Subcutaneous adipose tissue (tissue), 4 donors: Measurements from ENCODE around the gene GLIPR1L1. TPM values are rescaled to one million over a fixed set of nuclear protein-coding genes. Genes with fewer than 3 reads are reported as not detected.

ENCODE experiments used
- total RNA-seq, 4 donors: library from RNA; depleted of rRNA; stranded (reverse); fragments of >200 nt; gene quantifications; one replicate each; pipeline ENCODE4 v1.1.0, GENCODE V29; 2016
- TF ChIP-seq, protein P1 (sequence below): fragments of 450-650 bp; IDR thresholded peaks from one replicate; pipeline ENCODE4 v1.5.1; 2016; ENCODE audit warnings: low read depth, mild to moderate bottlenecking, control low read depth, antibody characterized with exemption, moderate library complexity

GLIPR1L1 gene
- total RNA-seq, 4 donors from 2014 or later, result not detected

DNA sequence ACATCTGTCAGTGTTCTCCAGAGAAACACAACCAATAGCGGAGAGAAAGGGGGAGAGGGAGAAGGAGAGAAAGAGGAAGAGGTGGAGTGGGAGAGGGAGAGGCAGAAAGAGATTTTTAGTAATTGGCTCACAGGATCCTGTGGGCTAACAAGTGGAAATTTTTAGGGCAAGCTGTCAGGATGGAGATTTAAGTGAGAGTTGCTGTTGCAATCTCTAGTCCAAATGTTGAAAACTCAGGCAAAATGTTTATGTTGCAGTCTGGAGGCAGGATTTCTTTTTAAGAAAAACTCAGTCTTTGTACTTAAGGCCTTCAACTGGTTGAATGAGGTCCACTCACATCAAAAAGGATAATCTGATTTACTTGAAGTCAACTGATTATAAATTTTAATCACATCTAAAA is 43.9 kb downstream of the GLIPR1L1 start:
- TF ChIP-seq, protein P1, sequence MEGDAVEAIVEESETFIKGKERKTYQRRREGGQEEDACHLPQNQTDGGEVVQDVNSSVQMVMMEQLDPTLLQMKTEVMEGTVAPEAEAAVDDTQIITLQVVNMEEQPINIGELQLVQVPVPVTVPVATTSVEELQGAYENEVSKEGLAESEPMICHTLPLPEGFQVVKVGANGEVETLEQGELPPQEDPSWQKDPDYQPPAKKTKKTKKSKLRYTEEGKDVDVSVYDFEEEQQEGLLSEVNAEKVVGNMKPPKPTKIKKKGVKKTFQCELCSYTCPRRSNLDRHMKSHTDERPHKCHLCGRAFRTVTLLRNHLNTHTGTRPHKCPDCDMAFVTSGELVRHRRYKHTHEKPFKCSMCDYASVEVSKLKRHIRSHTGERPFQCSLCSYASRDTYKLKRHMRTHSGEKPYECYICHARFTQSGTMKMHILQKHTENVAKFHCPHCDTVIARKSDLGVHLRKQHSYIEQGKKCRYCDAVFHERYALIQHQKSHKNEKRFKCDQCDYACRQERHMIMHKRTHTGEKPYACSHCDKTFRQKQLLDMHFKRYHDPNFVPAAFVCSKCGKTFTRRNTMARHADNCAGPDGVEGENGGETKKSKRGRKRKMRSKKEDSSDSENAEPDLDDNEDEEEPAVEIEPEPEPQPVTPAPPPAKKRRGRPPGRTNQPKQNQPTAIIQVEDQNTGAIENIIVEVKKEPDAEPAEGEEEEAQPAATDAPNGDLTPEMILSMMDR, result no peak

DNA sequence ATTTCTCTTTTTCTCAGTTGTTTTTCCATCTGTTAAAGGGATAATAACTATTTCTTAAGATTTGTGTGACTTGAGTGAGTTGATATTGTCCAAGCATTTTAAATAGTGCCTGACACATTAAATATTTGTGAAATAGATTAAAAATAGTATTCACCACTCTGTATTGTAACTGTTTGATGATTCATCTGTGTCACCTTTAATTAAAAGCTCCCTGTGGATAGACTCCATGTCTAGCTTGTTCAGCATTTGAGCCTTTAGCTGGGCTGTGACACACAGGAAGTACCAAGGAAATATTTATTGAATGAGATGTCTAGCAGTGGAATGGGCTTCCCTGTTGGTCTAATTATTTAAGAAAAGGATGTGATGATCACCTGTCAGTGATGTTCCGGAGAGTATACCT is 54.6 kb downstream of the GLIPR1L1 start:
- TF ChIP-seq, protein P1, result no peak

DNA sequence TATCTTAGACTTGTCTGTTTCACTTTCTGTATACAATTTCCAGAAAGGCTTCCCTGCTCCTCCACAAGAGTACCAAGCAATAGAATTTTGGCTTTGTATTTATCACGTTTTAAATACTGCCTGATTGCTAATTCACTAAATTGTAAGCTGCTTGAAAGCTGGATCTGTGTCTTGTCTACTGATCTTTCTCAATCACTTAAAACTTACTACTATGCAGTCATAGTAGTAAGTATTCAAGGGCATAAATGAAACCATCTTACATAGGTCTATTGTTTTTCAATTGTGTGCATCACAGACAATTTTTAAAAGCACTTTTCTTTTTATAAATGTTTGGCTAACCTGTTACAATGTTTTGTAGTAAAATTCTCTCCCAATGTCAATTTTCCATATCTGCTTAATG is 55.2 kb downstream of the GLIPR1L1 start:
- TF ChIP-seq, protein P1, result no peak

DNA sequence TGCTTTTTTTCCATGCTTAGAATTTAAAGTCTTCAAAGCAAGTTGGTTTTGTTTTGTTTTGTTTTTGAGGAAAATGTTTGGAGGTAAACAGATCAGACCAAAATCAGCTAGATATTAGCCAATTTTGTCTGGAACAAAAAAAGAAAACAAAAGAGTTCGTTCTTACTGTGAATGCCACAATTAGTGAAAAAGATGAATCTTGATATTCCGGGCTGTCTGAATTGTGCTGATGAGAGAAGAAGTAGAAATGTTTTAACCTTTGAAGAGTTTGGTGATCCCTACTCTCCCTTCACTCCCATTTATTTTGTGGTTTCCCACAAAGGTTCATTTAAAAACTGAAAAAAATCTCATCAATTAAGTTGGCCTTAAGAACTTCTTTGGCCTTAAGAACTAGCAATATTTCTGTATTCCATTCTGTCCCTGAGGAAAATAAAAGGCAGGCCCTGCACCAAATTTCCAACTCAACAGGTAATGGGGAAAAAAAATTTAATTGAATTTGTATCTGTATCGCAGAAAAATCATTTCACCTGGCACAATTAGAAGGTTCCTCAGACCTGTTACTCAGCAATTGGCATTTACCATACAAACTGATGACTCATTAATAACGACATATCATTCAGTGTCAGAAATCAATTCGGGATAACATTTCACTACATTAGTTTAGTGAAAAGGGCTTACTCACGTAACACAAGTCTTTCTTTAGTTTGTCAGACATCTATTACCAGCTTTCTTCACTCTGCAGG is 55.9 kb downstream of the GLIPR1L1 start:
- TF ChIP-seq, protein P1, result no peak

DNA sequence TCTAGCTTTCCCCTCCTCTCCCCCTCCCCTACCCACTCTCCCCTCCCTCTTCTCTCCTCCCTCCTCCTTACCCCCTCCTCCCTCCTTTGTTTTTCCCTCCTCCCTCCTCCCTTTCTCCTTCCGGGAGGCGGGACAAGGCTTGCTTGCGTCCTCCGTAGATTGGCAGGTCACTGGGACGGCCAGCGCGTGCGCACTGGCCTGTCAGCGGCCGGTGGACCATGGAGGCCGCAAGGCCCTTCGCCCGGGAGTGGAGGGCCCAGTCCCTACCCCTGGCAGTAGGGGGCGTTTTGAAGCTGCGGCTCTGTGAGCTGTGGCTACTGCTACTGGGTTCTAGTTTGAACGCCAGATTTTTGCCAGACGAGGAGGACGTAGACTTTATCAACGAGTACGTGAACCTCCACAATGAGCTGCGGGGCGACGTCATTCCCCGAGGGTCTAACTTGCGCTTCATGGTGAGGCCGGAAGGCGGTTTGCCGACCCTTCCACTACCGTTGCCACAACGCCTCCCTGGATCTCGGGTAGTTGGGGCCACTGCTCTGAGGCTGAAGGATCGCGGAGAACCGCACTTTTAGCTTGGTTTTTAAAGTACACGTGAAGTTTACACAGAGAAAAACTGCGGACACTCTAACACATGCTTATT is 56.5 kb downstream of the GLIPR1L1 start, which contains the start of gene GLIPR1L2:
GLIPR1L2 (plus strand) TSS at position 191 of the 640 bp plus-strand sequence; CDS start at position 219, 28 bp downstream.
- TF ChIP-seq, protein P1, result no peak

DNA sequence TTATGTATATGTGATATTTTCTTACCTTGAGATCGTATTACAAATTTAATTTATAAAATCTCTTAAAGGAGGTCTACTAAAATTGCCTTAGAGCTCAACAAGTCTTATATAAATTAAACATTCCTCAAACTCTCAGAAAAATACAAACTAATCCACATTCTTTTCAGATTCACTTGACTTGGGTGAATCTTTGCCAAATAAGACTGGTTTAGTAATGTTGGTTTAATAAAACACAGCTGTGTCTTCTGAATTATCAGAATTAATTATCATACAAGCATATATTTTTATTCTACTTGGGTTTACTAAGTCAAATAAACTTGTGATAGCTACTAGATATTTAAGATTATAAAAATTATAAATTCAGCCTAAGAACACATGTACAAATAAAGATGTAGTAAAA is 69.8 kb downstream of the GLIPR1L1 start:
- TF ChIP-seq, protein P1, result no peak

DNA sequence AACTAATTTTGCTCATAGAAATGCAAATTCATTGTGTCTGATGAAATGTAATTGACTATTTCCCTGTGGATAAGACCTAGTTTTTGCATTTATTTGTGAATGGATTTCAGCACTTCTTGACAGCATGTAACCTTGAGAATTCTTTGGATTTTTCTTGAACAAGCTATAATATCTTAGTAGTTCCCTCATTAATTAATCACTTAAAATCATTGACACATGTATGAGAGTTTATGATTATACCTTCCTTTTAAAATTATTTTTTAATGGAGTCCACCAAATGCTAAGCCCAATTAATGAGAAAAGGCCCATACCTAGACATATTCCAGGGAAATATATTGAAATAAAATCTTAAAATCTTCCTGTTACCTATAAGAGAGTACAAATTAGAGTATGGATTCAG is 73.2 kb downstream of the GLIPR1L1 start:
- TF ChIP-seq, protein P1, result no peak
